Gastroesophageal sphincter (tissue), 4 donors: Measurements from ENCODE around the gene HSPBAP1. TPM values are rescaled to one million over a fixed set of nuclear protein-coding genes. Genes with fewer than 3 reads are reported as not detected.

ENCODE experiments used
- ATAC-seq: fragments of 150-250 bp; one replicate; pipeline ENCODE4 v1.9.1; 2016; ENCODE audit warnings: mild to moderate bottlenecking, moderate library complexity
- H3K27ac ChIP-seq, 4 donors: fragments of 200-600 bp; sonication (generic) in 3 of 4; 1 replicate in 3 of 4; 2 replicates in 1 of 4; pipeline ENCODE4 v1.5.1; 2016 to 2019
- H3K27me3 ChIP-seq: fragments of 200-600 bp; sonication (generic); one replicate; pipeline ENCODE4 v1.5.1; 2019
- H3K36me3 ChIP-seq, 2 donors: fragments of 200-600 bp; sonication (generic); one replicate each; pipeline ENCODE4 v1.5.1; 2019; ENCODE audit warnings: control low read depth in 1 of 2
- H3K4me1 ChIP-seq, 3 donors: fragments of 200-600 bp; sonication (generic); 1 replicate in 2 of 3; 2 replicates in 1 of 3; pipeline ENCODE4 v1.5.1; 2016 to 2019; ENCODE audit warnings: control low read depth in 2 of 3
- H3K4me3 ChIP-seq, 2 donors: fragments of 200-600 bp; sonication (generic); one replicate each; pipeline ENCODE4 v1.5.1; 2019; ENCODE audit warnings: mild to moderate bottlenecking in 1 of 2, moderate library complexity in 1 of 2
- H3K9me3 ChIP-seq, 3 donors: fragments of 200-600 bp; sonication (generic); one replicate each; pipeline ENCODE4 v1.5.1; 2017 to 2019; ENCODE audit warnings: control low read depth in 2 of 3
- CTCF ChIP-seq, 4 experiments: fragments of 200-600 bp in 2 of 4; fragments of 450-650 bp in 2 of 4; sonication (generic) in 1 of 4; IDR thresholded peaks; one replicate each; pipeline ENCODE4 v1.5.1; 2017 to 2019; ENCODE audit warnings: antibody characterized with exemption in 4 of 4, mild to moderate bottlenecking in 2 of 4, moderate library complexity in 2 of 4
- EP300 ChIP-seq: sonication (generic); formaldehyde crosslinking; IDR thresholded peaks from one replicate; pipeline ENCODE4 v1.6.1; 2017; ENCODE audit warnings: antibody characterized with exemption, mild to moderate bottlenecking
- POLR2A ChIP-seq, 2 donors: fragments of 450-650 bp; IDR thresholded peaks; one replicate each; pipeline ENCODE4 v1.6.1; 2017; ENCODE audit warnings: antibody characterized with exemption in 2 of 2, mild to moderate bottlenecking in 2 of 2, moderate library complexity in 1 of 2
- POLR2AphosphoS5 ChIP-seq: sonication (generic); formaldehyde crosslinking; IDR thresholded peaks from one replicate; pipeline ENCODE4 v1.6.1; 2017; ENCODE audit warnings: antibody characterized with exemption
- WGBS, 2 donors: methylation state at CpG; one replicate each; pipeline ENCODE4 v1.1.5; 2018; ENCODE audit warnings: low coverage in 1 of 2; 5-methylcytosine and 5-hydroxymethylcytosine counted together
- total RNA-seq, 4 donors: library from RNA; depleted of rRNA; stranded (reverse); fragments of >200 nt; gene quantifications; one replicate each; pipeline ENCODE4 v1.1.0, GENCODE V29; 2016

Gene HSPBAP1
- total RNA-seq, 4 donors from 2014 or later = 7.0 to 18.5 (median 9.6) TPM

DNA sequence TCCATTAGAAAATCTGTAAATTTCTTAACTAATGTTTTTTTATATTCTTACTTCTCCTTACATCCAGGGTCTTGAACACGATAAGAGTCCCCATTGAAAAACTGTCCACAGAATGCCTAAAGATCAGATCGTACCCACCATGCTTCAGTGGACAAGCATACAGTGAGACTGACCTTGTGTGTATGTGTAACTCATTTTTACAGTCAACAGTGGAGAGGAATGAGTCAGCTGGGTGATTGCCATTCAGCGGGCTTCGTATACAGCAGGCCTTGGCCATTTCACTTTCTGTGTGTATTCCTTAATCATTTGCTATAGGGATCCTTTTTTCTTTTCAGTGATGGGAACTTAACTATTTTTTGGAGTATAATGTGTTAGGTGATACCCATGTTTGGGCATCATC, 102.4 kb downstream of the HSPBAP1 start:
- no peaks in the 10 kb centered on the region for H3K27me3 ChIP-seq
- no peaks in the 10 kb centered on the region for H3K4me1 ChIP-seq
- WGBS, 2 donors = 82 to 96% methylated on average over 4 of the region's 4 CpGs
- ATAC-seq = no peak
- TF ChIP-seq CTCF (IDR thresholded peaks at IDR 0.05) = no peak
- no peak for TF ChIP-seq EP300
- no peak for TF ChIP-seq POLR2AphosphoS5
- no peak for TF ChIP-seq POLR2A (IDR thresholded peaks at IDR 0.05)
- no peak overlapping the region for H3K27ac ChIP-seq
- H3K9me3 ChIP-seq = no peaks in the 10 kb centered on the region
- peaks cover 0 to 43% of the 10 kb centered on the region in 2 donors for H3K36me3 ChIP-seq
- no peak overlapping the region for H3K4me3 ChIP-seq

DNA sequence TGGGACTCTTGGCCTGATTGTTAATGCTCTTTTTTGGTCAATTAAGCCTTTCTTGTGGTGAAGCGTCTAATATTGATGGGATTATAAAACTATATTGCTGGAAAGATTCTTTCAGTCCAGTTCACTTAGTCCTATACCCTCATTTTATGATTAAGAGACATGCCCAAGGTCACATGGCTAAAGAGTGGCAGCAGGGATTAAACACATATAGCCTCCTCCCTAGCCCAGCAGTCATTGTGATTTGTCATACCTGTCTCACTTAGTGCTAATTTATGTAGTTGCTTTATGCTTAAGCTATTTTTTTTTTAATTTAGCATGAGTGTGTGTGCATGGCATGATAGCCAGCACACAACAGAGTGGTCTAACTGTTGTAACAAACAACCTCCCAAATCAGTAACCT, 103.5 kb downstream of the HSPBAP1 start:
- Histone ChIP-seq H3K9me3 (no peaks in the 10 kb centered on the region), H3K27me3 (no peaks in the 10 kb centered on the region), H3K36me3 (peaks cover 0 to 32% of the 10 kb centered on the region in 2 donors), H3K4me1 (no peaks in the 10 kb centered on the region), H3K4me3 (no peak overlapping the region), H3K27ac (no peak overlapping the region)
- WGBS, 2 donors = 71 to 100% methylated on average over 1 of the region's 1 CpG
- TF ChIP-seq CTCF (IDR thresholded peaks at IDR 0.05) (no peak), POLR2A (IDR thresholded peaks at IDR 0.05) (no peak)
- no peak for ATAC-seq

Other genes with a start within 250 kb of the HSPBAP1 start
- gene PARP9, start 229.5 kb downstream of the HSPBAP1 start, total RNA-seq = 10 to 100 TPM; 21.0 to 28.6 (median 24.0) TPM
- gene DTX3L, start 229.5 kb downstream of the HSPBAP1 start, total RNA-seq = 10 to 100 TPM; 23.7 to 24.6 (median 24.2) TPM
- gene PARP15, start 216.2 kb downstream of the HSPBAP1 start, total RNA-seq = 1 to 10 TPM in 2 of 4 donors, under 1 TPM in 1, not detected in 1; 0.42 to 2.7 (median 1.1) TPM
- 10 to 100 TPM; 25.0 to 59.0 (median 35.0) TPM for gene PARP14, start 113.0 kb downstream of the HSPBAP1 start, total RNA-seq
- 10 to 100 TPM; 20.4 to 33.9 (median 28.7) TPM for gene SLC49A4, start 1.2 kb upstream of the HSPBAP1 start, total RNA-seq
- under 1 TPM in 3 of 4 donors, not detected in 1; 0.31 to 0.69 (median 0.32) TPM for gene SEMA5B, start 233.9 kb upstream of the HSPBAP1 start, total RNA-seq